Vagina (tissue), 2 donors: Measurements from ENCODE around the gene NDUFA3. TPM values are rescaled to one million over a fixed set of nuclear protein-coding genes. Genes with fewer than 3 reads are reported as not detected.

ENCODE experiments used
- DNase-seq, 2 donors: peaks; one replicate each; pipeline ENCODE4 v3.0.0-alpha.2; 2017; ENCODE audit errors: extremely low spot score in 2 of 2
- H3K27ac ChIP-seq: fragments of 200-600 bp; sonication (generic); one replicate; pipeline ENCODE4 v1.5.1; 2019
- H3K27me3 ChIP-seq: fragments of 200-600 bp; sonication (generic); one replicate; pipeline ENCODE4 v1.5.1; 2019
- H3K36me3 ChIP-seq, 2 donors: fragments of 200-600 bp; sonication (generic); one replicate each; pipeline ENCODE4 v1.5.1; 2017 to 2019
- H3K4me1 ChIP-seq: fragments of 200-600 bp; sonication (generic); one replicate; pipeline ENCODE4 v1.5.1; 2019
- H3K4me3 ChIP-seq, 2 donors: fragments of 200-600 bp; sonication (generic); 1 replicate in 1 of 2; 2 replicates in 1 of 2; pipeline ENCODE4 v1.5.1; 2016 to 2019
- H3K9me3 ChIP-seq: fragments of 200-600 bp; sonication (generic); one replicate; pipeline ENCODE4 v1.5.1; 2019
- CTCF ChIP-seq, 3 experiments: fragments of 450-650 bp in 2 of 3; fragments of 200-600 bp in 1 of 3; sonication (generic) in 1 of 3; IDR thresholded peaks; one replicate each; pipeline ENCODE4 v1.5.1; 2017 to 2019; ENCODE audit warnings: antibody characterized with exemption in 3 of 3, mild to moderate bottlenecking in 2 of 3, moderate library complexity in 2 of 3
- POLR2A ChIP-seq, 2 donors: fragments of 450-650 bp; IDR thresholded peaks; one replicate each; pipeline ENCODE4 v1.6.1; 2017; ENCODE audit warnings: antibody characterized with exemption in 2 of 2, mild to moderate bottlenecking in 2 of 2, moderate library complexity in 2 of 2
- POLR2AphosphoS5 ChIP-seq, 2 donors: sonication (generic); formaldehyde crosslinking; IDR thresholded peaks; one replicate each; pipeline ENCODE4 v1.9.0; 2017; ENCODE audit warnings: antibody characterized with exemption in 2 of 2, mild to moderate bottlenecking in 2 of 2, low read depth in 1 of 2; ENCODE audit not compliant: insufficient read depth in 1 of 2
- intact Hi-C: fragments of 100-400 bp; cut with DNase I; formaldehyde crosslinking; loops from one replicate; pipeline ENCODE4 v1.15.1; 2023
- total RNA-seq: library from RNA; depleted of rRNA; stranded (reverse); fragments of >200 nt; gene quantifications from one replicate; pipeline ENCODE4 v1.2.3, GENCODE V29; 2016

The NDUFA3 gene
- 79.3 TPM for total RNA-seq

- Histone ChIP-seq H3K36me3 (peaks cover 0 to 12% of the 10 kb centered on the region in 2 donors), H3K4me3 (peak within 1 kb of the TSS; percentile 96 to 97), H3K9me3 (no peaks in the 10 kb centered on the region), H3K27ac (peak within 1 kb of the TSS; percentile 66), H3K27me3 (no peaks in the 10 kb centered on the region), H3K4me1 (peaks cover 20% of the 10 kb centered on the region)
- intact Hi-C loops, result no loop called here
- peak in 1 of 2 donors; percentile 18 for TF ChIP-seq POLR2A (IDR thresholded peaks at IDR 0.05)
- peak; percentile 86 to 100 for TF ChIP-seq POLR2AphosphoS5 (IDR thresholded peaks at IDR 0.05; ENCODE audit: insufficient read depth in 1 of 2, low read depth in 1 of 2)
- TF ChIP-seq CTCF (IDR thresholded peaks at IDR 0.05), result no peak
- peak in 1 of 2 donors; percentile 95 for DNase-seq
Measured at GRCh38 chr19:54102421-54103169, at the start of gene NDUFA3. Gene NDUFA3 (plus strand): TSS chr19:54102855. CDS start chr19:54102879, 24 bp downstream.

GRCh38 chr19:54062643-54063042, 40.0 kb upstream of the NDUFA3 start:
- H3K36me3 ChIP-seq, result no peaks in the 10 kb centered on the region
- TF ChIP-seq POLR2A (IDR thresholded peaks at IDR 0.05), result no peak
- TF ChIP-seq POLR2AphosphoS5 (IDR thresholded peaks at IDR 0.05; ENCODE audit: insufficient read depth in 1 of 2, low read depth in 1 of 2), result no peak
- no peak for TF ChIP-seq CTCF (IDR thresholded peaks at IDR 0.05)
- no peaks in the 10 kb centered on the region for H3K27me3 ChIP-seq
- H3K4me3 ChIP-seq, result no peak overlapping the region
- H3K27ac ChIP-seq, result no peak overlapping the region
- no peaks in the 10 kb centered on the region for H3K4me1 ChIP-seq
- H3K9me3 ChIP-seq, result no peaks in the 10 kb centered on the region
- intact Hi-C loops, result no loop called here
- no peak for DNase-seq

- intact Hi-C loops, result no loop called here
- TF ChIP-seq POLR2A (IDR thresholded peaks at IDR 0.05), result no peak
- no peak for TF ChIP-seq POLR2AphosphoS5 (IDR thresholded peaks at IDR 0.05; ENCODE audit: insufficient read depth in 1 of 2, low read depth in 1 of 2)
- TF ChIP-seq CTCF (IDR thresholded peaks at IDR 0.05), result no peak
- H3K36me3 ChIP-seq, result no peaks in the 10 kb centered on the region
- no peak for DNase-seq
- no peak within 1 kb of the TSS for H3K4me3 ChIP-seq
- H3K4me1 ChIP-seq, result no peaks in the 10 kb centered on the region
- H3K27ac ChIP-seq, result no peak within 1 kb of the TSS
- no peaks in the 10 kb centered on the region for H3K27me3 ChIP-seq
- no peaks in the 10 kb centered on the region for H3K9me3 ChIP-seq
Measured at GRCh38 chr19:54063350-54064116, 39.1 kb upstream of the NDUFA3 start, which contains the start of gene VSTM1. Gene VSTM1 (minus strand): TSS chr19:54063897. CDS start chr19:54063777, 120 bp downstream.

GRCh38 chr19:54069470-54069869, 33.2 kb upstream of the NDUFA3 start:
- Histone ChIP-seq H3K27me3 (no peaks in the 10 kb centered on the region), H3K27ac (no peak overlapping the region), H3K36me3 (no peaks in the 10 kb centered on the region), H3K9me3 (no peaks in the 10 kb centered on the region), H3K4me3 (no peak overlapping the region), H3K4me1 (no peaks in the 10 kb centered on the region)
- DNase-seq, result no peak
- intact Hi-C loops, result no loop called here
- no peak for TF ChIP-seq POLR2AphosphoS5 (IDR thresholded peaks at IDR 0.05; ENCODE audit: insufficient read depth in 1 of 2, low read depth in 1 of 2)
- no peak for TF ChIP-seq POLR2A (IDR thresholded peaks at IDR 0.05)
- TF ChIP-seq CTCF (IDR thresholded peaks at IDR 0.05), result no peak
